H1 (cell line): Measurements from ENCODE around the gene IQCK. TPM values are rescaled to one million over a fixed set of nuclear protein-coding genes. Genes with fewer than 3 reads are reported as not detected.

Experiments used
- CTCF ChIA-PET: fragments of 300-600 bp; sonication (Branson Sonifier 250); formaldehyde crosslinking; loops from one replicate; lab custom pipeline; 2021; ENCODE audit not compliant: partially characterized antibody; lab: Charles Lee
- POLR2A ChIA-PET: fragments of 300-600 bp; sonication (Branson Sonifier 250); formaldehyde crosslinking; loops from one replicate; lab custom pipeline; 2021; ENCODE audit warnings: inconsistent platforms; ENCODE audit not compliant: partially characterized antibody; lab: Charles Lee
- DNase-seq, 2 experiments: peaks; one replicate each; pipeline versions ENCODE4 v3.0.0 to v3.0.0-alpha.2; 2010 to 2022; ENCODE audit warnings: low spot score in 2 of 2, low read depth in 1 of 2, mixed read lengths in 1 of 2
- FAIRE-seq: peaks from 2 replicates; lab custom pipeline; 2011; peaks lifted over from hg19 to GRCh38; lab: Jason Lieb, UNC
- H2AFZ ChIP-seq: 2 replicates; pipeline ENCODE4 v1.8.1; 2012; ENCODE audit warnings: low read length, inconsistent platforms
- H2AK5ac ChIP-seq: 2 replicates; pipeline ENCODE4 v1.6.1; 2013; ENCODE audit warnings: low read depth, low read length
- H2BK120ac ChIP-seq: replicated peaks from 2 replicates; pipeline ENCODE3; 2013; ENCODE audit warnings: low read depth, low read length, inconsistent platforms
- H2BK12ac ChIP-seq: 2 replicates; pipeline ENCODE4 v1.6.1; 2013; ENCODE audit warnings: low read depth, low read length
- H2BK15ac ChIP-seq: 2 replicates; pipeline ENCODE4 v1.6.1; 2013; ENCODE audit warnings: low read length
- H2BK20ac ChIP-seq: 2 replicates; pipeline ENCODE4 v1.6.1; 2013; ENCODE audit warnings: low read length
- H2BK5ac ChIP-seq: 2 replicates; pipeline ENCODE4 v1.6.1; 2013; ENCODE audit warnings: low read depth, low read length
- H3K14ac ChIP-seq: 2 replicates; pipeline ENCODE4 v1.6.1; 2013; ENCODE audit warnings: inconsistent platforms; ENCODE audit not compliant: insufficient read length
- H3K18ac ChIP-seq: 2 replicates; pipeline ENCODE4 v1.6.1; 2013; ENCODE audit warnings: low read length; ENCODE audit errors: extremely low read depth
- H3K23ac ChIP-seq: 2 replicates; pipeline ENCODE4 v1.6.1; 2013; ENCODE audit warnings: inconsistent platforms; ENCODE audit not compliant: insufficient read length
- H3K23me2 ChIP-seq: 2 replicates; pipeline ENCODE4 v1.6.1; 2013; ENCODE audit warnings: low read depth, low read length
- H3K27ac ChIP-seq: 2 replicates; pipeline ENCODE4 v1.6.1; 2011; ENCODE audit warnings: low read depth, low read length, inconsistent platforms
- H3K27me3 ChIP-seq, 4 experiments: replicated peaks in 1 of 4; 1 replicate in 1 of 4; 2 replicates in 3 of 4; pipeline versions ENCODE4 v1.6.1 to v1.8.1; 2011 to 2013; ENCODE audit warnings: low read length in 3 of 4, mild to moderate bottlenecking in 3 of 4, inconsistent platforms in 2 of 4, mixed read lengths in 2 of 4, moderate library complexity in 1 of 4; ENCODE audit not compliant: control insufficient read depth in 3 of 4, insufficient read depth in 3 of 4; ENCODE audit errors: extremely low read depth in 1 of 4
- H3K36me3 ChIP-seq, 4 experiments: 2 replicates each; pipeline versions ENCODE4 v1.6.1 to v1.8.1; 2011 to 2013; ENCODE audit warnings: mild to moderate bottlenecking in 4 of 4, low read length in 3 of 4, moderate library complexity in 2 of 4, control low read depth in 1 of 4, inconsistent platforms in 1 of 4; ENCODE audit not compliant: insufficient read depth in 4 of 4, control insufficient read depth in 2 of 4
- H3K4ac ChIP-seq: replicated peaks from 2 replicates; pipeline ENCODE3; 2013; ENCODE audit warnings: low read length, low read depth, mixed read lengths, inconsistent platforms; ENCODE audit not compliant: insufficient read length
- H3K4me1 ChIP-seq, 4 experiments: replicated peaks in 1 of 4; 1 replicate in 1 of 4; 2 replicates in 3 of 4; pipeline versions ENCODE4 v1.6.1 to v1.8.1; 2011 to 2013; ENCODE audit warnings: low read length in 3 of 4, inconsistent platforms in 2 of 4, mixed read lengths in 1 of 4; ENCODE audit not compliant: insufficient read depth in 4 of 4, control insufficient read depth in 3 of 4
- H3K4me2 ChIP-seq, 2 experiments: 2 replicates each; pipeline versions ENCODE4 v1.6.1 to v1.8.1; 2011 to 2013; ENCODE audit warnings: low read depth in 2 of 2, low read length in 2 of 2, control low read depth in 1 of 2, inconsistent platforms in 1 of 2, mild to moderate bottlenecking in 1 of 2; ENCODE audit not compliant: insufficient read depth in 1 of 2
- H3K4me3 ChIP-seq, 4 experiments: fragments of 200-600, 300-600 bp in 1 of 4; sonication (generic), shearing (Covaris generic), sonication (Bioruptor Twin) in 1 of 4; 2 replicates each; pipeline versions ENCODE4 v1.5.1 to v1.8.1; 2011 to 2016; ENCODE audit warnings: low read length in 4 of 4, low read depth in 3 of 4, control low read depth in 2 of 4, inconsistent platforms in 2 of 4, mild to moderate bottlenecking in 2 of 4, mixed read lengths in 1 of 4, moderate library complexity in 1 of 4; ENCODE audit not compliant: insufficient read depth in 2 of 4; ENCODE audit errors: extremely low read depth in 1 of 4
- H3K56ac ChIP-seq: replicated peaks from 2 replicates; pipeline ENCODE3; 2013; ENCODE audit warnings: low read depth, mild to moderate bottlenecking, mixed read lengths, low read length, inconsistent platforms; ENCODE audit not compliant: insufficient read length
- H3K79me1 ChIP-seq: 2 replicates; pipeline ENCODE4 v1.6.1; 2013; ENCODE audit warnings: low read depth, low read length, control low read depth
- H3K79me2 ChIP-seq, 2 experiments: 2 replicates each; pipeline versions ENCODE4 v1.6.1 to v1.8.1; 2012 to 2013; ENCODE audit warnings: low read length in 2 of 2, mild to moderate bottlenecking in 2 of 2, inconsistent platforms in 1 of 2; ENCODE audit not compliant: insufficient read depth in 2 of 2, control insufficient read depth in 1 of 2
- H3K9ac ChIP-seq, 4 experiments: replicated peaks in 1 of 4; 1 replicate in 1 of 4; 2 replicates in 3 of 4; pipeline versions ENCODE4 v1.6.1 to v1.8.1; 2011 to 2013; ENCODE audit warnings: low read depth in 3 of 4, low read length in 3 of 4, control low read depth in 2 of 4, mild to moderate bottlenecking in 2 of 4, moderate library complexity in 2 of 4, inconsistent platforms in 1 of 4; ENCODE audit errors: extremely low read depth in 1 of 4
- H3K9me3 ChIP-seq, 2 experiments: 2 replicates each; pipeline versions ENCODE4 v1.6.1 to v1.8.1; 2012 to 2013; ENCODE audit warnings: mild to moderate bottlenecking in 2 of 2, moderate library complexity in 2 of 2, control low read depth in 1 of 2, inconsistent platforms in 1 of 2, low read depth in 1 of 2, low read length in 1 of 2, mixed read lengths in 1 of 2; ENCODE audit not compliant: insufficient read depth in 2 of 2
- H4K20me1 ChIP-seq, 2 experiments: replicated peaks in 1 of 2; 2 replicates each; pipeline versions ENCODE3 to v1.8.1; 2011 to 2013; ENCODE audit warnings: inconsistent platforms in 2 of 2, low read length in 2 of 2, mild to moderate bottlenecking in 1 of 2; ENCODE audit not compliant: insufficient read depth in 2 of 2, control insufficient read depth in 1 of 2
- H4K5ac ChIP-seq: 2 replicates; pipeline ENCODE4 v1.6.1; 2013; ENCODE audit warnings: low read length, low read depth, mixed read lengths, inconsistent platforms; ENCODE audit not compliant: insufficient read length
- H4K8ac ChIP-seq: 2 replicates; pipeline ENCODE4 v1.8.0; 2013; ENCODE audit warnings: mild to moderate bottlenecking, moderate library complexity, low read length, inconsistent platforms; ENCODE audit not compliant: insufficient read depth; ENCODE audit errors: extremely low read depth
- H4K91ac ChIP-seq: replicated peaks from 2 replicates; pipeline ENCODE3; 2013; ENCODE audit warnings: low read length, mixed read lengths, inconsistent platforms; ENCODE audit not compliant: insufficient read length
- BACH1 ChIP-seq: IDR thresholded peaks from 2 replicates; pipeline ENCODE4 v1.6.1; 2012; ENCODE audit warnings: low read length, improper control_type of control experiment
- POU5F1 ChIP-seq: IDR thresholded peaks from 2 replicates; pipeline ENCODE4 v1.6.1; 2011; ENCODE audit warnings: low read depth, mild to moderate bottlenecking, low read length, moderate library complexity
- SIX5 ChIP-seq: IDR thresholded peaks from 2 replicates; pipeline ENCODE4 v1.6.1; 2011; ENCODE audit warnings: mild to moderate bottlenecking, low read depth, low read length
- SP1 ChIP-seq: IDR thresholded peaks from 2 replicates; pipeline ENCODE4 v1.6.1; 2011; ENCODE audit warnings: low read depth, low read length
- SRF ChIP-seq: IDR thresholded peaks from 2 replicates; pipeline ENCODE4 v1.6.1; 2011; ENCODE audit warnings: mild to moderate bottlenecking, low read depth, low read length, moderate library complexity
- WGBS, 2 experiments: shearing (Covaris generic) in 1 of 2; methylation state at CpG; one replicate each; pipeline versions ENCODE4 v1.1.6 to v1.1.7; 2013 to 2015; ENCODE audit warnings: low lambda C conversion rate in 2 of 2, mixed read lengths in 2 of 2, inconsistent platforms in 1 of 2, low coverage in 1 of 2, missing lambda C conversion rate in 1 of 2; ENCODE audit not compliant: insufficient replicate concordance in 2 of 2, insufficient coverage in 1 of 2, insufficient read length in 1 of 2; ENCODE audit errors: extremely low coverage in 1 of 2, missing lambda C conversion rate in 1 of 2; 5-methylcytosine and 5-hydroxymethylcytosine counted together
- polyA plus RNA-seq, 7 experiments: library from polyadenylated mRNA; depleted of rRNA in 3 of 7; stranded (reverse) in 5 of 7; unstranded in 2 of 7; fragments of >200 nt in 5 of 7; fragments of 200-250 nt in 2 of 7; gene quantifications; 1 replicate in 5 of 7; 2 replicates in 1 of 7; 4 replicates in 1 of 7; pipeline versions ENCODE4 v1.2.1 to v1.2.3, GENCODE V29; 2011 to 2013; ENCODE audit warnings: missing spikeins in 2 of 7, mixed read lengths in 2 of 7
- total RNA-seq: library from RNA; stranded (reverse); fragmentation: NEBNext Ultra II Directional; extraction: Animal tissue kit (Norgen Biotek cat#: 25700); gene quantifications from 2 replicates; pipeline ENCODE4 v1.2.1, GENCODE V29; 2021

Gene IQCK
- total and polyA plus RNA-seq, 2 of the 8 experiments (the other 6 are each of a cell fraction or from before 2014, with no cell fraction given) = 6.2 to 9.3 TPM

DNA sequence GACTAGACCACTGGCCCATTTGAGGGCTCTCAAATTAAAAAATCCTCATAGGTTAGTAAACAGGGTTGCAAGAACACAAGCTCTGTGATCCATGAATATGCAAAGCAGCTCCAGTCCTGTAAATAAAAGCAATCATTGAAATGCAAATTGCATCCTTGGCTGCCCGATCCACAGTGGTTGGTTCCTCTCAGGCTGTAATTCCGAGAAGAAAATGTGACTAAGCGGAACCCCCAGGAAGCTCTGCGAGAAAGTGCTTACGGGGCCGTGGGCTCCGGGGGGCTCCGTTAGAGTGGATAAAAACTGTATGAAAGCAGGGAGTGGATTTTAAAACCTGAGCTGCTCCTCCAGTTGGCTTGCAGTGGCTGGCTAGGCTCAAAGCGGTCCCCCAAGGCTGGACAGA is 164.1 kb downstream of the IQCK start:
- WGBS, 2 experiments = 0% methylated on average over 9 of the region's 9 CpGs; no CpG with 5 or more reads in 1 of the 2 experiments
- Histone ChIP-seq H3K14ac (no peak overlapping the region), H2BK120ac (no peak overlapping the region), H3K4me2 (peak overlapping the region; percentile 89 to 97), H2BK15ac (no peak overlapping the region; the same call in 1 of the 2 replicates), H4K20me1 (peaks cover 4% of the 10 kb centered on the region in 2 experiments), H3K36me3 (peaks cover 0 to 22% (median 2%) of the 10 kb centered on the region in 4 experiments; a peak in 2 of 8 replicates), H3K4ac (no peak overlapping the region), H4K8ac (no peak overlapping the region), H3K27me3 (peaks cover 0 to 11% (median 7%) of the 10 kb centered on the region in 4 experiments; a peak in 5 of 7 replicates), H3K9me3 (no peaks in the 10 kb centered on the region), H4K91ac (peak overlapping the region; percentile 5), H3K27ac (peak overlapping the region; percentile 63), H2BK12ac (peak overlapping the region; percentile 97), H2AK5ac (no peak overlapping the region), H3K9ac (peak overlapping the region in 3 of 4 experiments; percentile 46 to 61 (median 51); a peak in 3 of 7 replicates), H3K79me2 (peaks cover 11 to 66% of the 10 kb centered on the region in 2 experiments), H3K4me1 (peaks cover 5 to 37% (median 25%) of the 10 kb centered on the region in 4 experiments), H3K4me3 (peak overlapping the region; percentile 59 to 83 (median 74); a peak in 7 of 8 replicates), H3K56ac (no peak overlapping the region), H2BK5ac (peak overlapping the region; percentile 90; the same call in 1 of the 2 replicates), H3K23me2 (peaks cover 15% of the 10 kb centered on the region; the same call in 1 of the 2 replicates), H2BK20ac (peak overlapping the region; percentile 100), H3K79me1 (peaks cover 18% of the 10 kb centered on the region), H4K5ac (peak overlapping the region; percentile 19), H2AFZ (no peak overlapping the region), H3K18ac (peak overlapping the region; percentile 89), H3K23ac (no peak overlapping the region)
- ChIA-PET CTCF (interaction anchor here (0.6 to 1.7 kb wide), 12 partner anchors 10 to 283 kb away, joined by 3 to 6 read pairs (median 4); partner anchors contain the start of genes IQCK and KNOP1), POLR2A (interaction anchor here (0.7 to 3.5 kb wide), 21 partner anchors 11 to 326 kb away, joined by 3 to 28 read pairs (median 4); partner anchors contain the start of genes IQCK, KNOP1 and VPS35L)
- peak; percentile 76 for FAIRE-seq
- DNase-seq = peak; percentile 47 to 62
- TF ChIP-seq SP1 (0 out of 2 replicates have a peak, but pooled peaks have one; percentile 7), BACH1 (peak; percentile 68), POU5F1 (peak; percentile 99), SRF (no peak), SIX5 (no peak)
